NT2/D1 (cell line): ENCODE results near the gene POLN.

Source experiments
- YY1 ChIP-seq: IDR thresholded peaks from 2 replicates; pipeline ENCODE4 v1.6.1; 2011; ENCODE audit not compliant: insufficient read length, insufficient read depth
- ZNF274 ChIP-seq: IDR thresholded peaks from 2 replicates; pipeline ENCODE4 v1.6.1; 2011; ENCODE audit warnings: mild to moderate bottlenecking, low read depth, low read length

DNA sequence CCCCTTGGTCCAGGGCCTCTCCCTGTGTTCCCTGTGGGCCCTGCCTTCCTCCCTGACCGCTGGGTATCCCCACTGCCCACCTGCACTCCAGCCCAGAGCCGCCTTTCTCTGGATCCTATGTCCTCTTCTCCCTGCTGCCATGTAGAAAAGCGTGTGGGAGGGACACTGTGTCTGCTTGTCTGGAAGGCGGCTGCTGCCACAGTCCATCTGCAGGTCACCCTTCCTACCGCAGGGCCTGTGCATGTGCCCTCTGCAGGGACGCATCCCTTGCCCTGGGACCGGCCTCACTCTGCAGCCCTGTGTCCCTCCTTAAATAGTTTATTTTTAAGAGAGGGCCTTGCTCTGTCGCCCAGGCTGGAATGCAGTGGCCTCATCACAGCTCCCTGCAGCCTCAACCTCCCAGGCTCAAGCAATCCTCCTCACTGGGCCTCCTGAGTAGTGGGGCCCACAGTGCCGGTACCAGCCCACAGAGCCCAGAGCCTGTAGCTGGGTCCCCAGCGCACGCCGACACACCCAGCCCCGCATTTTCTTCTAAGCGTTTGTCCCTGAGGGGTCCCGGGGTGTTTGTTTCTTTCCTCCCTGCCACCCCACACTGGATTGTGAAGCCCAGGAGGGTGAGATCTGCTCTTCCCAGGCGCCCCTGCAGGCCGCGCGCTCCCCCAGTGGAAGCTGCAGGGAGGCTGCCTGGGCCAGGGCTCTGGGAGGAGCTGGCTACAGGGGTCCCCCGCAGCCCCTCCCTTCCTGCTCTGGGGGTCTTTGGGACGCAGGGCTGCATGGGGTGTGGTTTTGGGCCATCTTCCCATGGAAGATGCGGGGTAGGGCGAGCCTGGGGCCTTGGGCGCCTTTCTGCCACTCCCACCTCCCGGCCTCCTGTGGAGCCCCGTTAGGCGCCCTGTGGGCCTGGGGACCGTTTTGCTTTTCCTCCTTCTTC, 195.6 kb downstream of the POLN start:
- TF ChIP-seq YY1 = no peak
- TF ChIP-seq ZNF274 = no peak
